VCaP (cell line): ENCODE results near the gene LIPC.

ENCODE experiments used
- H3K27ac ChIP-seq: fragments of 450-650 bp; 2 replicates; pipeline ENCODE4 v1.5.1; 2017
- TF ChIP-seq, protein P1 (sequence below): fragments of 450-650 bp; conservative IDR thresholded peaks from 2 replicates; pipeline ENCODE4 v1.5.1; 2017; ENCODE audit warnings: mild to moderate bottlenecking, moderate library complexity

The LIPC gene

DNA sequence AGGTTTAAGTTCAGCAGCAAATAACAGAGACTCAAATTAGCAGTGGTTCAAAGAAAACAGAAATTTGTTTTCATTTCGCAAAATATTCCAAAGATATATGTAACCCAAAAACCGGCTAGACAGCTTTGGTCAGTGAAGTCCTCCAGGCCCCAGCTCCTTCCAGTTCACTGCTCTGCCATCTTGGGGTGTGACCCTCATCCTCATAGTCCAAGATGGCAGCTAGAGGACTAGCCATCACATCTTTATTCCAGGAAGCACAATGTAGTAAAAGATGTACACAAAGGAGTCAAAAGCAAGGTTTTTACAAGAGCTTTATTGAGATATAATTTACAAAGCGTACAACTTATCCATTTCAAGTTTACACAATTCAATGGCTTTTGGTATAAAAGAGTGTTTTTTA is 107.1 kb downstream of the LIPC start:
- no peak overlapping the region for H3K27ac ChIP-seq
- TF ChIP-seq, protein P1, sequence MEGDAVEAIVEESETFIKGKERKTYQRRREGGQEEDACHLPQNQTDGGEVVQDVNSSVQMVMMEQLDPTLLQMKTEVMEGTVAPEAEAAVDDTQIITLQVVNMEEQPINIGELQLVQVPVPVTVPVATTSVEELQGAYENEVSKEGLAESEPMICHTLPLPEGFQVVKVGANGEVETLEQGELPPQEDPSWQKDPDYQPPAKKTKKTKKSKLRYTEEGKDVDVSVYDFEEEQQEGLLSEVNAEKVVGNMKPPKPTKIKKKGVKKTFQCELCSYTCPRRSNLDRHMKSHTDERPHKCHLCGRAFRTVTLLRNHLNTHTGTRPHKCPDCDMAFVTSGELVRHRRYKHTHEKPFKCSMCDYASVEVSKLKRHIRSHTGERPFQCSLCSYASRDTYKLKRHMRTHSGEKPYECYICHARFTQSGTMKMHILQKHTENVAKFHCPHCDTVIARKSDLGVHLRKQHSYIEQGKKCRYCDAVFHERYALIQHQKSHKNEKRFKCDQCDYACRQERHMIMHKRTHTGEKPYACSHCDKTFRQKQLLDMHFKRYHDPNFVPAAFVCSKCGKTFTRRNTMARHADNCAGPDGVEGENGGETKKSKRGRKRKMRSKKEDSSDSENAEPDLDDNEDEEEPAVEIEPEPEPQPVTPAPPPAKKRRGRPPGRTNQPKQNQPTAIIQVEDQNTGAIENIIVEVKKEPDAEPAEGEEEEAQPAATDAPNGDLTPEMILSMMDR, result no peak

DNA sequence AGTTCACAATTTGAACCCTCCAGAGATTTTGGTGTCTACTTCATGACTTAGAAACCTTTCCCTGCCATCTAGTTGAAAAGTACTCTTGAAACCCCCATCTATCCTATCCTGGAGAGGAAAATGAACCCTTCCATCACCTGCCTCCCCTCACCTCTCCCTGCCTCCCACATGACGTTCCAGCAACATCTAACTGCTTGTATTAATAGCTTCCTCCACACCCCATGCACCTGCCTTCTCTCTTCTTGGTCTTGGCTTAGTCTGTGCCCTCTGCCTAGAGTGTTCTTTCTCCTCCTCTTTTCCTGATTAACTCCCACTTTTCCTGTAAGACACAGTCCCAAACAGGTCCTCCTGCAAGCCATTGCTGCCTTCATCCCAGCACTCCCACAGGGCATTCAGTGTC is 107.8 kb downstream of the LIPC start:
- TF ChIP-seq, protein P1, result no peak
- H3K27ac ChIP-seq, result no peak overlapping the region

DNA sequence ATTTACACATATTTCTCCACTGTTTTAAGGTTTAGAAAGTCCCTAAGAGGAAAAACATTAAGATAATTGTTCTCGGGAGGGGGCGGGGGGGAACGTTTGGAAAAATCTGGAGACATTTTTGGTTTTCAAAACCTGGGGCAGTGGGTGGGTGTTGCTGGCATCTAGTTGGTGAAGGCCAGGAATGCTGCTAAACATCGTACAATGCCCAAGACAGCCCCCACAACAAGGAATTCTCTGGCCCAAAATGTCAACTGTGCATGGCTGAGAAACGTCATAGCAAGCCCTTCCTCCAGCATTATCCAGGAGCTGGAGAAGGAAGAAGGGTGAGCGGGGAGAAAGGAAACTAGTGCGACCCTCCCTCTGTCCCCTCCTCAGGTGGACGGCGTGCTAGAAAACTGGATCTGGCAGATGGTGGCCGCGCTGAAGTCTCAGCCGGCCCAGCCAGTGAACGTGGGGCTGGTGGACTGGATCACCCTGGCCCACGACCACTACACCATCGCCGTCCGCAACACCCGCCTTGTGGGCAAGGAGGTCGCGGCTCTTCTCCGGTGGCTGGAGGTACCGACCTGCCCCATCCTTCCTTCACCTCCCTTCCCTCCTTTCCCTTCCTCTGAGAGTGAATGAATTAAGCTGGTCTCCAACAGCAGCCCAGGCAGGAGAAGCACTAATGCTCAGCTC is 109.8 kb downstream of the LIPC start:
- H3K27ac ChIP-seq, result no peak overlapping the region
- TF ChIP-seq, protein P1, result no peak

DNA sequence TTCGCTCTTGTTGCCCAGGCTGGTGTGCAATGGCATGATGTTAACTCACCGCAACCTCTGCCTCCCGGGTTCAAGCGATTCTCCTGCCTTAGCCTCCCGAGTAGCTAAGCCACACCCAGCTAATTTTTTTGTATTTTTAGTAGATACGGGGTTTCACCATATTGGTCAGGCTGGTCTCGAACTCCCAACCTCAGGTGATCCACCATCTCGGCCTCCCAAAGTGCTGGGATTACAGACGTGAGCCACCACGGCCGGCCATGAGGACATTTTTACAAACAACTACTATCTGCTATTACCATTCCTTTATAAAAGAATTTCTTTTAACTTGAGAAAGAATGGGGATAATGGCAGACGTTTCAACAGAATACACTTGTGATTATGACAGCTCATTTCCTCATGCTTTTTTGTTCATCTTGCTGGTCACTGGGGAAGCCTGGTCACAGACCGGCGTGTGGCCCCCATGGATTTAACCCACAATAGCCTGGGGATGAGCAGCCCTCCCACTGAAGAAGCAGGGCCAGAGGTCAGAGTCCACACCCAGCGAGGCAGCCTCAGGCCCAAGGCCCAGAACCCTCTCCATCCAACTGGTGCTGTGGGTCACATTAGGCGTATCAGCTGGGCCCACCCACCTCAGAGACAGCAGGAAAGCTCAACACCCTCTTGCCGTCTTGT is 112.0 kb downstream of the LIPC start:
- TF ChIP-seq, protein P1, result no peak

DNA sequence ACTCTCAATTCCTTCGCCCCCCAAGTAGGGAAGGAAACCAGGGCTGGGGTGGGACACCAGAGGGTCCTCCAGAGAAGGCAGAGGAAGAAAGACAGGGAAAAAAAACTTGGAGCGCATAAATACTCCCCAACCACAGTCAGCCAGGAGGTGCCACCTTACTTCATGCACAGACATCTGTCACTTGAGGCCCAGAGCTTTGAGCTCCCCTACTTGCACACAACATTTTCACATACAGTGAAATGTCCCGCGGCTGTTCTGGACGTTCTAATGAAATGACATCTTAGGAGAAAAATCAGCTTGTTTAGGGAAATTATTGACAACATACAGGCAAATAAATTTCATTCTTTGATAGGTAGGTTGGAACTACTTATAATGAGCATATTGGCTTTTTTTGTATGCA is 113.0 kb downstream of the LIPC start:
- no peak overlapping the region for H3K27ac ChIP-seq
- TF ChIP-seq, protein P1, result no peak

More for the DNA sequence above, 112.0 kb downstream of the LIPC start:
- H3K27ac ChIP-seq, result no peak overlapping the region

DNA sequence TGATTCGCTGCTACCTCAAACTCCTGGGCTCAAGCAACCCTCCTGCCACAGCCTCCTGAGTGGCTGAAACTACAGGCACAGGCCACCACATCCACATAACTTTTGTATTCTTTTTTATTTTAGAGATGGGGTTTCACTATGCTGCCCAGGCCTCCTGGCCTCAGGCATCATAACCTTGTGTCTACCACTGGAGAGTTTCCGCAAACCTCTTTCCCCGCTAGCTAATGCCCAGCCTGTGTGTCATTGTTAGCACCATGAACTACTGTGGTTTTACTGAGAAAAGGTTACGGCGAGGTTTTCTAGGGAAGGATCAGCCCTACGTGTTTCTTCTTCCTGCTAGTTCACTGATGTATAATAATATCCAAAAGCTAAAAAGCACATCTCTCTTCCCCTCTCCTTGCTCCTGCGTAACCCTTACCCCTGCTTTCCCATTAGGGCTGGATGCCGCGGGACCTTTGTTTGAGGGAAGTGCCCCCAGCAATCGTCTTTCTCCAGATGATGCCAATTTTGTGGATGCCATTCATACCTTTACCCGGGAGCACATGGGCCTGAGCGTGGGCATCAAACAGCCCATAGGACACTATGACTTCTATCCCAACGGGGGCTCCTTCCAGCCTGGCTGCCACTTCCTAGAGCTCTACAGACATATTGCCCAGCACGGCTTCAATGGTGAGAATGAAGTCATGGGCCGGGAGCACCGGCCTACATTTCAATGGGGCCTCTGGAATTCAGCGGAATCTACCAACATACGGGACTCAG is 113.7 kb downstream of the LIPC start:
- H3K27ac ChIP-seq, result no peak overlapping the region
- TF ChIP-seq, protein P1, result no peak

DNA sequence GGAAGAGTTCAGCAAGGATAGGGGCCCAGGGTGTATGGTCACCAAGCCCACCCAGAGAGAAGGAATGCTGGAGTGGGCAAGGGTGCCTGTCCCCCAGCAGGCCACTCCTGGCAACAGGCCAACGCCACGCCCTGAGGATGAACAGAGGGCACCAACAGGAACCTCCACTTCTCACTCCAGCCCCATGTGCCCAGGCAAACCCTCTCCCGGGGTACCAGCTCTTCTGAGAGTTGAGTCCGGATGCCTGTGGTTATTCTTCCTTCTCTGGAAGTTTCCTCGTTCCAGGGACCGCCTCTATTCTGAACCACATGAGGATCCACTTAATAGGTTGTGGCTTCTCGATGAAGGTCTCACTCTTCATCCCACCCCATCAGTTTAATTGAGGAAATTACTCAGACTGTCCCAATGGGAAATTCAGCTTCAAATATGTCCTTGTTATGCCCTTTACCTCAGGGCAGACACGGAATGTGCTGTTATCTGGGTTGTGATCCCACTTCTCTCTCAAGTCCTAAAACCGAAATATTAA is 114.3 kb downstream of the LIPC start:
- no peak overlapping the region for H3K27ac ChIP-seq

More for the DNA sequence above, 114.3 kb downstream of the LIPC start:
- TF ChIP-seq, protein P1, result no peak
